ENCODE data around the gene ABHD17A.

DNA sequence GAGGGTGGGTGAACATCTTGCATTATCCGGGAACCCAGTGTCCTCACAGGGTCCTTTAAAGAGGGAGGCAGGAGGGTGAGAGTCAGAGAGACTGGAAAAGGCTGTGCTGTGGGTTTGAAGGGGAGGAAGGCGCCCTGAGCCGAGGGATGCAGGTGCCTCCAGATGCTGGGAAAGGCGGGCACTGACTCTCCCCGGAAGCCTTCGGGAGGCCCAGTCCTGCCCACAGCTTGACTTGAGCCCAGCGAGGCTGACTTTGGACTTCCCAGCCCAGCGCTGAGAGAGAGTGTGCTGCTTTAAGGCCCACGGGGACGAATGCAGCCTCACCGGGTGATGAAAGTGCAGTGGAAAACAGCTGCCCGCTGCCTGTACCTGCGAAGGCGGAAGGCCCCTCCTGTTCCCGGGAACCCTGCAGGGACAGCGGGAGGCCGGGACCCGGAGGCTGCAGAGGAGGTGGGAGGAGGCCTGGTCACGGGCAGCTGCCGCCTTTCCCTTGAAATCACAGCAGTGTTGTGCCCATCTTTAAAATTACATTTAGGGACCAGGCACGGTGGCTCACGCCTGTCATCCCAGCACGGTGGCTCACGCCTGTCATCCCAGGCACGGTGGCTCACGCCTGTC lies 53.1 kb downstream of the ABHD17A start:
- TF ChIP-seq, protein P1, sequence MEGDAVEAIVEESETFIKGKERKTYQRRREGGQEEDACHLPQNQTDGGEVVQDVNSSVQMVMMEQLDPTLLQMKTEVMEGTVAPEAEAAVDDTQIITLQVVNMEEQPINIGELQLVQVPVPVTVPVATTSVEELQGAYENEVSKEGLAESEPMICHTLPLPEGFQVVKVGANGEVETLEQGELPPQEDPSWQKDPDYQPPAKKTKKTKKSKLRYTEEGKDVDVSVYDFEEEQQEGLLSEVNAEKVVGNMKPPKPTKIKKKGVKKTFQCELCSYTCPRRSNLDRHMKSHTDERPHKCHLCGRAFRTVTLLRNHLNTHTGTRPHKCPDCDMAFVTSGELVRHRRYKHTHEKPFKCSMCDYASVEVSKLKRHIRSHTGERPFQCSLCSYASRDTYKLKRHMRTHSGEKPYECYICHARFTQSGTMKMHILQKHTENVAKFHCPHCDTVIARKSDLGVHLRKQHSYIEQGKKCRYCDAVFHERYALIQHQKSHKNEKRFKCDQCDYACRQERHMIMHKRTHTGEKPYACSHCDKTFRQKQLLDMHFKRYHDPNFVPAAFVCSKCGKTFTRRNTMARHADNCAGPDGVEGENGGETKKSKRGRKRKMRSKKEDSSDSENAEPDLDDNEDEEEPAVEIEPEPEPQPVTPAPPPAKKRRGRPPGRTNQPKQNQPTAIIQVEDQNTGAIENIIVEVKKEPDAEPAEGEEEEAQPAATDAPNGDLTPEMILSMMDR (conservative IDR thresholded peaks at IDR 0.05 in 1 of 2, IDR thresholded peaks at IDR 0.05 in 1 of 2; ENCODE audit: extremely low read depth in 1 of 2, insufficient read depth in 1 of 2, low read depth in 1 of 2, low read length in 2 of 2) = no peak
- no peak for TF ChIP-seq EZH2 (IDR thresholded peaks at IDR 0.05; ENCODE audit: borderline replicate concordance, low read length)

Data from mammary epithelial cell (primary cell).